Activated CD8-positive, alpha-beta memory T cell treated with anti-CD3 and anti-CD28 coated beads for 48 hours (primary cell): Measurements from ENCODE around the gene CLEC1B.
"Not testable (repeated sequence)": the region's sequence is repeated elsewhere in the genome, so short reads cannot be mapped to it uniquely, and the experiment has no call there.

Experiments used
- DNase-seq, 3 experiments: peaks; one replicate each; pipeline ENCODE4 v3.0.0-alpha.2; 2020; ENCODE audit warnings: low read depth in 2 of 3, low spot score in 2 of 3

CLEC1B gene

GRCh38 chr12:9999016-9999415, at the start of gene CLEC1B:
Gene CLEC1B, minus strand, starts transcription at chr12:9999121. Its CDS starts 21 bp downstream, at chr12:9999100.
- DNase-seq = no peak

- no peak for DNase-seq
These were observed 49.6 kb upstream of the CLEC1B start for GRCh38 chr12:10048526-10048925.

GRCh38 chr12:10042167-10042566, 43.2 kb upstream of the CLEC1B start:
- DNase-seq = no peak

- DNase-seq = no peak
These were observed 35.0 kb upstream of the CLEC1B start for GRCh38 chr12:10033783-10034545.

GRCh38 chr12:10031771-10032175, 32.9 kb upstream of the CLEC1B start:
- no peak for DNase-seq

- no peak for DNase-seq
These were observed 32.4 kb upstream of the CLEC1B start for GRCh38 chr12:10031321-10031720.

- DNase-seq = no peak
These were observed 31.5 kb upstream of the CLEC1B start, which contains the start of gene CLEC9A for GRCh38 chr12:10030446-10030845. Gene CLEC9A, plus strand, starts transcription at chr12:10030682. Its CDS starts 22,006 bp downstream, at chr12:10052688.

GRCh38 chr12:10027721-10028120, 28.8 kb upstream of the CLEC1B start:
- DNase-seq = no peak

- DNase-seq = no peak
These were observed 28.4 kb upstream of the CLEC1B start for GRCh38 chr12:10027311-10027710.

- DNase-seq = not testable (repeated sequence)
These were observed 27.7 kb upstream of the CLEC1B start for GRCh38 chr12:10026666-10027065.

GRCh38 chr12:10025236-10025635, 26.3 kb upstream of the CLEC1B start:
- no peak for DNase-seq

- no peak for DNase-seq
These were observed 22.4 kb upstream of the CLEC1B start for GRCh38 chr12:10021342-10021741.

GRCh38 chr12:10018386-10018785, 19.5 kb upstream of the CLEC1B start:
- DNase-seq = no peak

GRCh38 chr12:10016881-10017280, 18.0 kb upstream of the CLEC1B start:
- DNase-seq = no peak

GRCh38 chr12:10015450-10015849, 16.5 kb upstream of the CLEC1B start:
- no peak for DNase-seq

- no peak for DNase-seq
These were observed 13.9 kb upstream of the CLEC1B start for GRCh38 chr12:10012630-10013330.

- DNase-seq = no peak
These were observed 2.4 kb upstream of the CLEC1B start for GRCh38 chr12:10001171-10001776.

- DNase-seq = no peak
These were observed 6.6 kb downstream of the CLEC1B start for GRCh38 chr12:9992296-9992695.

GRCh38 chr12:9991876-9992275, 7.0 kb downstream of the CLEC1B start:
- no peak for DNase-seq

GRCh38 chr12:9980126-9980525, 18.8 kb downstream of the CLEC1B start:
- DNase-seq = no peak

GRCh38 chr12:9977916-9978315, 21.0 kb downstream of the CLEC1B start:
- no peak for DNase-seq

GRCh38 chr12:9976626-9977025, 22.3 kb downstream of the CLEC1B start:
- not testable (repeated sequence) for DNase-seq
